H1 (cell line): ENCODE data around the gene RBBP5. TPM values are rescaled to one million over a fixed set of nuclear protein-coding genes. Genes with fewer than 3 reads are reported as not detected.

ENCODE experiments used
- CTBP2 ChIP-seq: IDR thresholded peaks from 2 replicates; pipeline ENCODE4 v1.7.0; 2011; ENCODE audit warnings: borderline replicate concordance, mild to moderate bottlenecking, moderate library complexity, mixed read lengths, low read length; ENCODE audit not compliant: insufficient read depth, insufficient read length
- RXRA ChIP-seq: IDR thresholded peaks from 2 replicates; pipeline ENCODE4 v1.6.1; 2011; ENCODE audit warnings: low read depth, mild to moderate bottlenecking, low read length, moderate library complexity; ENCODE audit not compliant: insufficient read depth
- SIX5 ChIP-seq: IDR thresholded peaks from 2 replicates; pipeline ENCODE4 v1.6.1; 2011; ENCODE audit warnings: mild to moderate bottlenecking, low read depth, low read length
- SP4 ChIP-seq: IDR thresholded peaks from 2 replicates; pipeline ENCODE4 v1.6.1; 2012; ENCODE audit warnings: low read length, inconsistent platforms
- TCF12 ChIP-seq: IDR thresholded peaks from 2 replicates; pipeline ENCODE4 v1.6.1; 2011; ENCODE audit warnings: low read depth, mild to moderate bottlenecking, low read length
- polyA plus RNA-seq, 7 experiments: library from polyadenylated mRNA; depleted of rRNA in 3 of 7; stranded (reverse) in 5 of 7; unstranded in 2 of 7; fragments of >200 nt in 5 of 7; fragments of 200-250 nt in 2 of 7; gene quantifications; 1 replicate in 5 of 7; 2 replicates in 1 of 7; 4 replicates in 1 of 7; pipeline versions ENCODE4 v1.2.1 to v1.2.3, GENCODE V29; 2011 to 2013; ENCODE audit warnings: missing spikeins in 2 of 7, mixed read lengths in 2 of 7
- total RNA-seq: library from RNA; stranded (reverse); fragmentation: NEBNext Ultra II Directional; extraction: Animal tissue kit (Norgen Biotek cat#: 25700); gene quantifications from 2 replicates; pipeline ENCODE4 v1.2.1, GENCODE V29; 2021
- TF ChIP-seq, protein P1 (sequence below): fragments of 300-600 bp; sonication (generic); IDR thresholded peaks from 2 replicates; pipeline ENCODE4 v1.7.1; 2012; ENCODE audit warnings: low read length, moderate library complexity, mild to moderate bottlenecking, inconsistent platforms; ENCODE audit not compliant: insufficient replicate concordance

RBBP5 gene
- total and polyA plus RNA-seq, 2 of the 8 experiments (the other 6 are each of a cell fraction or from before 2014, with no cell fraction given): 6.7 to 21.5 TPM

DNA sequence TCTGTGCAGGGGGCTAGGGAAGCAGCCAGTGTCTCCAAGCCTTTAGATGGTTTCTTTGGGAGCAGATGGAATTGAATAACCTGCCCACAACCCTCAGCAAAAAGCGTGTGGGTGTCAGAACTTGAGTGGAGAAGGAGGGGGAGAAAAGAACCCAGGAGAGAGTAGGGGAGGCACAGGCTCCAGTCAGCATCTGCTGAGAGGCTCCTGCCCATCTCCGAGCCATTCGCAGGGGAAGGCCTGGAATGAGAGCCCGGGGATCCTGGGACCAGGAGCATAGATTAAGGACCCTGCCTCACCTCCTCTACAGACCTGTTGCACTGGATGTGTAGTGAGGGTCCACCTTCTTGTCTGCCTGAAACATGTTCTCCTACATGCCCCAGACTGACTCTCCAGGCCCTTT, 53.8 kb downstream of the RBBP5 start (continued):
- TF ChIP-seq, protein P1, sequence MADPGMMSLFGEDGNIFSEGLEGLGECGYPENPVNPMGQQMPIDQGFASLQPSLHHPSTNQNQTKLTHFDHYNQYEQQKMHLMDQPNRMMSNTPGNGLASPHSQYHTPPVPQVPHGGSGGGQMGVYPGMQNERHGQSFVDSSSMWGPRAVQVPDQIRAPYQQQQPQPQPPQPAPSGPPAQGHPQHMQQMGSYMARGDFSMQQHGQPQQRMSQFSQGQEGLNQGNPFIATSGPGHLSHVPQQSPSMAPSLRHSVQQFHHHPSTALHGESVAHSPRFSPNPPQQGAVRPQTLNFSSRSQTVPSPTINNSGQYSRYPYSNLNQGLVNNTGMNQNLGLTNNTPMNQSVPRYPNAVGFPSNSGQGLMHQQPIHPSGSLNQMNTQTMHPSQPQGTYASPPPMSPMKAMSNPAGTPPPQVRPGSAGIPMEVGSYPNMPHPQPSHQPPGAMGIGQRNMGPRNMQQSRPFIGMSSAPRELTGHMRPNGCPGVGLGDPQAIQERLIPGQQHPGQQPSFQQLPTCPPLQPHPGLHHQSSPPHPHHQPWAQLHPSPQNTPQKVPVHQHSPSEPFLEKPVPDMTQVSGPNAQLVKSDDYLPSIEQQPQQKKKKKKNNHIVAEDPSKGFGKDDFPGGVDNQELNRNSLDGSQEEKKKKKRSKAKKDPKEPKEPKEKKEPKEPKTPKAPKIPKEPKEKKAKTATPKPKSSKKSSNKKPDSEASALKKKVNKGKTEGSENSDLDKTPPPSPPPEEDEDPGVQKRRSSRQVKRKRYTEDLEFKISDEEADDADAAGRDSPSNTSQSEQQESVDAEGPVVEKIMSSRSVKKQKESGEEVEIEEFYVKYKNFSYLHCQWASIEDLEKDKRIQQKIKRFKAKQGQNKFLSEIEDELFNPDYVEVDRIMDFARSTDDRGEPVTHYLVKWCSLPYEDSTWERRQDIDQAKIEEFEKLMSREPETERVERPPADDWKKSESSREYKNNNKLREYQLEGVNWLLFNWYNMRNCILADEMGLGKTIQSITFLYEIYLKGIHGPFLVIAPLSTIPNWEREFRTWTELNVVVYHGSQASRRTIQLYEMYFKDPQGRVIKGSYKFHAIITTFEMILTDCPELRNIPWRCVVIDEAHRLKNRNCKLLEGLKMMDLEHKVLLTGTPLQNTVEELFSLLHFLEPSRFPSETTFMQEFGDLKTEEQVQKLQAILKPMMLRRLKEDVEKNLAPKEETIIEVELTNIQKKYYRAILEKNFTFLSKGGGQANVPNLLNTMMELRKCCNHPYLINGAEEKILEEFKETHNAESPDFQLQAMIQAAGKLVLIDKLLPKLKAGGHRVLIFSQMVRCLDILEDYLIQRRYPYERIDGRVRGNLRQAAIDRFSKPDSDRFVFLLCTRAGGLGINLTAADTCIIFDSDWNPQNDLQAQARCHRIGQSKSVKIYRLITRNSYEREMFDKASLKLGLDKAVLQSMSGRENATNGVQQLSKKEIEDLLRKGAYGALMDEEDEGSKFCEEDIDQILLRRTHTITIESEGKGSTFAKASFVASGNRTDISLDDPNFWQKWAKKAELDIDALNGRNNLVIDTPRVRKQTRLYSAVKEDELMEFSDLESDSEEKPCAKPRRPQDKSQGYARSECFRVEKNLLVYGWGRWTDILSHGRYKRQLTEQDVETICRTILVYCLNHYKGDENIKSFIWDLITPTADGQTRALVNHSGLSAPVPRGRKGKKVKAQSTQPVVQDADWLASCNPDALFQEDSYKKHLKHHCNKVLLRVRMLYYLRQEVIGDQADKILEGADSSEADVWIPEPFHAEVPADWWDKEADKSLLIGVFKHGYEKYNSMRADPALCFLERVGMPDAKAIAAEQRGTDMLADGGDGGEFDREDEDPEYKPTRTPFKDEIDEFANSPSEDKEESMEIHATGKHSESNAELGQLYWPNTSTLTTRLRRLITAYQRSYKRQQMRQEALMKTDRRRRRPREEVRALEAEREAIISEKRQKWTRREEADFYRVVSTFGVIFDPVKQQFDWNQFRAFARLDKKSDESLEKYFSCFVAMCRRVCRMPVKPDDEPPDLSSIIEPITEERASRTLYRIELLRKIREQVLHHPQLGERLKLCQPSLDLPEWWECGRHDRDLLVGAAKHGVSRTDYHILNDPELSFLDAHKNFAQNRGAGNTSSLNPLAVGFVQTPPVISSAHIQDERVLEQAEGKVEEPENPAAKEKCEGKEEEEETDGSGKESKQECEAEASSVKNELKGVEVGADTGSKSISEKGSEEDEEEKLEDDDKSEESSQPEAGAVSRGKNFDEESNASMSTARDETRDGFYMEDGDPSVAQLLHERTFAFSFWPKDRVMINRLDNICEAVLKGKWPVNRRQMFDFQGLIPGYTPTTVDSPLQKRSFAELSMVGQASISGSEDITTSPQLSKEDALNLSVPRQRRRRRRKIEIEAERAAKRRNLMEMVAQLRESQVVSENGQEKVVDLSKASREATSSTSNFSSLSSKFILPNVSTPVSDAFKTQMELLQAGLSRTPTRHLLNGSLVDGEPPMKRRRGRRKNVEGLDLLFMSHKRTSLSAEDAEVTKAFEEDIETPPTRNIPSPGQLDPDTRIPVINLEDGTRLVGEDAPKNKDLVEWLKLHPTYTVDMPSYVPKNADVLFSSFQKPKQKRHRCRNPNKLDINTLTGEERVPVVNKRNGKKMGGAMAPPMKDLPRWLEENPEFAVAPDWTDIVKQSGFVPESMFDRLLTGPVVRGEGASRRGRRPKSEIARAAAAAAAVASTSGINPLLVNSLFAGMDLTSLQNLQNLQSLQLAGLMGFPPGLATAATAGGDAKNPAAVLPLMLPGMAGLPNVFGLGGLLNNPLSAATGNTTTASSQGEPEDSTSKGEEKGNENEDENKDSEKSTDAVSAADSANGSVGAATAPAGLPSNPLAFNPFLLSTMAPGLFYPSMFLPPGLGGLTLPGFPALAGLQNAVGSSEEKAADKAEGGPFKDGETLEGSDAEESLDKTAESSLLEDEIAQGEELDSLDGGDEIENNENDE: no peak
- TF ChIP-seq CTBP2: no peak
- no peak for TF ChIP-seq SIX5
- no peak for TF ChIP-seq RXRA
- TF ChIP-seq SP4: no peak
- no peak for TF ChIP-seq TCF12
